ENCODE data around the gene SET. TPM values are rescaled to one million over a fixed set of nuclear protein-coding genes. Genes with fewer than 3 reads are reported as not detected.

SET gene
- total RNA-seq, 4 donors from 2014 or later, result 112 to 226 (median 139) TPM

- no peak for DNase-seq (ENCODE audit: low spot score)
- TF ChIP-seq CTCF (IDR thresholded peaks at IDR 0.05), result no peak
Observed at GRCh38 chr9:128720841-128721486, 31.9 kb downstream of the SET start.

GRCh38 chr9:128721487-128722010, 32.5 kb downstream of the SET start:
- no peak for TF ChIP-seq CTCF (IDR thresholded peaks at IDR 0.05)
- ATAC-seq (ENCODE audit: low FRiP score) (no peak), DNase-seq (ENCODE audit: low spot score) (no peak)

More at GRCh38 chr9:128720841-128721486, 31.9 kb downstream of the SET start:
- ATAC-seq (ENCODE audit: low FRiP score), result no peak

- DNase-seq (ENCODE audit: low spot score), result no peak
- TF ChIP-seq CTCF (IDR thresholded peaks at IDR 0.05), result no peak
- no peak for ATAC-seq (ENCODE audit: low FRiP score)
Observed at GRCh38 chr9:128722380-128723351, 33.6 kb downstream of the SET start.

- DNase-seq (ENCODE audit: low spot score), result no peak
- no peak for TF ChIP-seq CTCF (IDR thresholded peaks at IDR 0.05)
- no peak for ATAC-seq (ENCODE audit: low FRiP score)
Observed at GRCh38 chr9:128723352-128723865, 34.4 kb downstream of the SET start.

GRCh38 chr9:128723866-128724743, 35.1 kb downstream of the SET start, which contains the start of gene ZDHHC12:
TSS of gene ZDHHC12 (minus strand) at chr9:128724127. CDS start at chr9:128724093, 34 bp downstream.
- no peak for TF ChIP-seq CTCF (IDR thresholded peaks at IDR 0.05)
- ATAC-seq (ENCODE audit: low FRiP score) (peak; percentile 94), DNase-seq (ENCODE audit: low spot score) (peak; percentile 92)

- no peak for ATAC-seq (ENCODE audit: low FRiP score)
- no peak for DNase-seq (ENCODE audit: low spot score)
- TF ChIP-seq CTCF (IDR thresholded peaks at IDR 0.05), result no peak
Observed at GRCh38 chr9:128724744-128725211, 35.8 kb downstream of the SET start.
